ENCODE measurements around the gene CNTN6. TPM values are rescaled to one million over a fixed set of nuclear protein-coding genes. Genes with fewer than 3 reads are reported as not detected.

CNTN6 gene
- total and polyA plus RNA-seq, 9 donors: 0.72 to 3.3 (median 1.2) TPM

- no peak overlapping the region for H3K4me3 ChIP-seq (ENCODE audit: low read length)
- H3K27me3 ChIP-seq (ENCODE audit: control insufficient read depth, insufficient read depth, low read length): no peaks in the 10 kb centered on the region
- 80% methylated on average over 2 of the region's 3 CpGs for WGBS (ENCODE audit: insufficient coverage)
- H3K36me3 ChIP-seq (ENCODE audit: control insufficient read depth, insufficient read depth, low read length): no peaks in the 10 kb centered on the region
- no peak for DNase-seq
- H3K4me1 ChIP-seq (ENCODE audit: control insufficient read depth, insufficient read depth, low read length): no peaks in the 10 kb centered on the region
- H3K27ac ChIP-seq (ENCODE audit: low read length): no peak overlapping the region
- no peaks in the 10 kb centered on the region for H3K9me3 ChIP-seq (replicated peaks; ENCODE audit: control insufficient read depth, low read depth, low read length)
Measured at GRCh38 chr3:1444195-1444594, 351.4 kb downstream of the CNTN6 start.

- Histone ChIP-seq H3K27ac (ENCODE audit: low read length) (no peak overlapping the region), H3K36me3 (ENCODE audit: control insufficient read depth, insufficient read depth, low read length) (no peaks in the 10 kb centered on the region), H3K4me3 (ENCODE audit: low read length) (no peak overlapping the region), H3K27me3 (ENCODE audit: control insufficient read depth, insufficient read depth, low read length) (no peaks in the 10 kb centered on the region), H3K4me1 (ENCODE audit: control insufficient read depth, insufficient read depth, low read length) (no peaks in the 10 kb centered on the region), H3K9me3 (replicated peaks; ENCODE audit: control insufficient read depth, low read depth, low read length) (no peaks in the 10 kb centered on the region)
- DNase-seq: no peak
Measured at GRCh38 chr3:1446531-1446930, 353.7 kb downstream of the CNTN6 start.

GRCh38 chr3:1447452-1447851 is 354.6 kb downstream of the CNTN6 start:
- DNase-seq: no peak
- WGBS (ENCODE audit: insufficient coverage): no CpG with 5 or more reads among the region's 1 CpG
- Histone ChIP-seq H3K4me1 (ENCODE audit: control insufficient read depth, insufficient read depth, low read length) (no peaks in the 10 kb centered on the region), H3K27me3 (ENCODE audit: control insufficient read depth, insufficient read depth, low read length) (no peaks in the 10 kb centered on the region), H3K4me3 (ENCODE audit: low read length) (no peak overlapping the region), H3K9me3 (replicated peaks; ENCODE audit: control insufficient read depth, low read depth, low read length) (no peaks in the 10 kb centered on the region), H3K36me3 (ENCODE audit: control insufficient read depth, insufficient read depth, low read length) (no peaks in the 10 kb centered on the region), H3K27ac (ENCODE audit: low read length) (no peak overlapping the region)

GRCh38 chr3:1448443-1448842 is 355.6 kb downstream of the CNTN6 start:
- H3K4me1 ChIP-seq (ENCODE audit: control insufficient read depth, insufficient read depth, low read length): no peaks in the 10 kb centered on the region
- H3K27me3 ChIP-seq (ENCODE audit: control insufficient read depth, insufficient read depth, low read length): no peaks in the 10 kb centered on the region
- H3K27ac ChIP-seq (ENCODE audit: low read length): no peak overlapping the region
- no peaks in the 10 kb centered on the region for H3K9me3 ChIP-seq (replicated peaks; ENCODE audit: control insufficient read depth, low read depth, low read length)
- no peaks in the 10 kb centered on the region for H3K36me3 ChIP-seq (ENCODE audit: control insufficient read depth, insufficient read depth, low read length)
- no peak for DNase-seq
- H3K4me3 ChIP-seq (ENCODE audit: low read length): no peak overlapping the region

All from muscle of leg (tissue), 11 donors.